PFSK-1 (cell line): ENCODE results near the gene KRT17.

Source experiments
- FOXP2 ChIP-seq: optimal IDR thresholded peaks from 2 replicates; pipeline ENCODE3; 2011; ENCODE audit warnings: borderline replicate concordance, control low read depth, inconsistent platforms; ENCODE audit not compliant: insufficient read depth; ENCODE audit errors: extremely low read length, extremely low read depth
- POLR2AphosphoS5 ChIP-seq: IDR thresholded peaks from 2 replicates; pipeline ENCODE4 v1.6.1; 2012; ENCODE audit warnings: low read depth, mild to moderate bottlenecking, control low read depth, low read length, moderate library complexity
- SIN3A ChIP-seq: IDR thresholded peaks from 2 replicates; pipeline ENCODE4 v1.6.1; 2012; ENCODE audit warnings: mild to moderate bottlenecking, low read length, moderate library complexity, borderline replicate concordance; ENCODE audit not compliant: insufficient read depth
- TAF1 ChIP-seq: IDR thresholded peaks from 2 replicates; pipeline ENCODE4 v1.6.1; 2012; ENCODE audit warnings: low read length, control low read depth, borderline replicate concordance; ENCODE audit not compliant: insufficient read depth
- TF ChIP-seq, protein P1 (sequence below), 2 experiments: IDR thresholded peaks; 2 replicates each; pipeline versions ENCODE4 v1.6.1 to v1.8.0; 2011 to 2012; ENCODE audit warnings: low read depth in 2 of 2, low read length in 2 of 2, control low read depth in 1 of 2, inconsistent platforms in 1 of 2, mild to moderate bottlenecking in 1 of 2, moderate library complexity in 1 of 2; ENCODE audit not compliant: insufficient read depth in 1 of 2

The KRT17 gene

GRCh38 chr17:41581366-41582060 lies 42.9 kb downstream of the KRT17 start:
- TF ChIP-seq FOXP2 (no peak), SIN3A (no peak), TAF1 (no peak)
- TF ChIP-seq, protein P1, sequence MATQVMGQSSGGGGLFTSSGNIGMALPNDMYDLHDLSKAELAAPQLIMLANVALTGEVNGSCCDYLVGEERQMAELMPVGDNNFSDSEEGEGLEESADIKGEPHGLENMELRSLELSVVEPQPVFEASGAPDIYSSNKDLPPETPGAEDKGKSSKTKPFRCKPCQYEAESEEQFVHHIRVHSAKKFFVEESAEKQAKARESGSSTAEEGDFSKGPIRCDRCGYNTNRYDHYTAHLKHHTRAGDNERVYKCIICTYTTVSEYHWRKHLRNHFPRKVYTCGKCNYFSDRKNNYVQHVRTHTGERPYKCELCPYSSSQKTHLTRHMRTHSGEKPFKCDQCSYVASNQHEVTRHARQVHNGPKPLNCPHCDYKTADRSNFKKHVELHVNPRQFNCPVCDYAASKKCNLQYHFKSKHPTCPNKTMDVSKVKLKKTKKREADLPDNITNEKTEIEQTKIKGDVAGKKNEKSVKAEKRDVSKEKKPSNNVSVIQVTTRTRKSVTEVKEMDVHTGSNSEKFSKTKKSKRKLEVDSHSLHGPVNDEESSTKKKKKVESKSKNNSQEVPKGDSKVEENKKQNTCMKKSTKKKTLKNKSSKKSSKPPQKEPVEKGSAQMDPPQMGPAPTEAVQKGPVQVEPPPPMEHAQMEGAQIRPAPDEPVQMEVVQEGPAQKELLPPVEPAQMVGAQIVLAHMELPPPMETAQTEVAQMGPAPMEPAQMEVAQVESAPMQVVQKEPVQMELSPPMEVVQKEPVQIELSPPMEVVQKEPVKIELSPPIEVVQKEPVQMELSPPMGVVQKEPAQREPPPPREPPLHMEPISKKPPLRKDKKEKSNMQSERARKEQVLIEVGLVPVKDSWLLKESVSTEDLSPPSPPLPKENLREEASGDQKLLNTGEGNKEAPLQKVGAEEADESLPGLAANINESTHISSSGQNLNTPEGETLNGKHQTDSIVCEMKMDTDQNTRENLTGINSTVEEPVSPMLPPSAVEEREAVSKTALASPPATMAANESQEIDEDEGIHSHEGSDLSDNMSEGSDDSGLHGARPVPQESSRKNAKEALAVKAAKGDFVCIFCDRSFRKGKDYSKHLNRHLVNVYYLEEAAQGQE (IDR thresholded peaks at IDR 0.05; ENCODE audit: insufficient read depth in 1 of 2, low read depth in 2 of 2, low read length in 2 of 2) = no peak

GRCh38 chr17:41580687-41581365 lies 43.5 kb downstream of the KRT17 start:
- no peak for TF ChIP-seq POLR2AphosphoS5
- no peak for TF ChIP-seq SIN3A

- TF ChIP-seq, protein P1 (IDR thresholded peaks at IDR 0.05; ENCODE audit: insufficient read depth in 1 of 2, low read depth in 2 of 2, low read length in 2 of 2) = no peak
- TF ChIP-seq TAF1 (no peak), POLR2AphosphoS5 (no peak), FOXP2 (no peak), SIN3A (no peak)
These were observed 44.2 kb downstream of the KRT17 start for GRCh38 chr17:41580244-41580575.

DNA sequence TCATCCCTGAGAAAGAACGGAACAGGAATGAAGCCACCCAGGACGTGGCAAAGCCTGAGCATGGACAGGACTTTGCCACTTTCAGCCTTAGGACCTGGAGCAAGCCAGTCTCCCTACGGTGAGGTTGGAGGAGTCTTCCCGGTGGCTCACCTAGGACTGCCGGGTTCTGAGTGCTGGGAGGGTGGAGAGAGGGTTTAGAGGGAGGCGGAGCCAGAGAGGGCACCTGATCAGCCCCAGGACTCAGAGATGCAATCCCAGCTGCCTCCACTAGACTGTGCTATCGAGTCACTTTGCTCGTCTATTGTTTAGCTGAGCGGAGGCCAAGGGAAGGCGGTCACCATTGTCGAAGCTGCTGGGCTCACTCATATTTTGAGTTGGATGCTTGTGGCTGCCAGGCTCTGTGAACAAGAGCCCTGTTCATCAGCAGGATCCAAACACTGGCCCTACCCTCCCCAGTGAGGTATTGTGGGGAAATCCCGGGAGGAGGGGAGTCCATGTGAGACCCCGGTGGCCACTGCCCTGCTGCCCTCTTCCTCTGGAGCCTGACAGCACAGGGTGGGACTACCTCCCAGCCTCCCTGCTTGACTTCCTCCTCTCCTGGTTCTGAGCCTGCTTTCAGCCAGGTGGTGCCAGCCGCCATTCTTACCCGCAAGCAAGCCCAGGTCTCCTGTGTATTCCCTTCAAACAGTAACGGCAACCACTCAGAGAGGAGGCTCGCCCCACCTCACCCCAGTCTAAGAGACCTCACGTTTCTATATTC lies 44.7 kb downstream of the KRT17 start:
- TF ChIP-seq, protein P1 (IDR thresholded peaks at IDR 0.05; ENCODE audit: insufficient read depth in 1 of 2, low read depth in 2 of 2, low read length in 2 of 2) = no peak
- TF ChIP-seq TAF1 (no peak), FOXP2 (no peak)

- TF ChIP-seq SIN3A (no peak), TAF1 (no peak), FOXP2 (no peak), POLR2AphosphoS5 (no peak)
- TF ChIP-seq, protein P1 (IDR thresholded peaks at IDR 0.05; ENCODE audit: insufficient read depth in 1 of 2, low read depth in 2 of 2, low read length in 2 of 2) = no peak
These were observed 45.4 kb downstream of the KRT17 start for GRCh38 chr17:41578971-41579370.
